Skeletal muscle cell (primary cell): ENCODE results near the gene ABCG4.
"Not testable (repeated sequence)": the region's sequence is repeated elsewhere in the genome, so short reads cannot be mapped to it uniquely, and the experiment has no call there.

Experiments
- DNase-seq: peaks from one replicate; pipeline ENCODE4 v3.0.0-alpha.2; 2010; ENCODE audit warnings: low read depth
- H3K4me3 ChIP-seq: 2 replicates; pipeline ENCODE4 v1.5.1; 2011; ENCODE audit warnings: low read depth, mild to moderate bottlenecking, control low read depth, low read length, moderate library complexity

The ABCG4 gene

GRCh38 chr11:119178166-119178680 lies 29.4 kb downstream of the ABCG4 start:
- H3K4me3 ChIP-seq: no peak overlapping the region
- no peak for DNase-seq

- H3K4me3 ChIP-seq: no peak overlapping the region
- no peak for DNase-seq
Measured at GRCh38 chr11:119179342-119179741, 30.5 kb downstream of the ABCG4 start.

GRCh38 chr11:119179983-119180382 lies 31.1 kb downstream of the ABCG4 start:
- no peak overlapping the region for H3K4me3 ChIP-seq

GRCh38 chr11:119180729-119181676 lies 32.2 kb downstream of the ABCG4 start:
- no peak overlapping the region for H3K4me3 ChIP-seq

More at GRCh38 chr11:119179983-119180382, 31.1 kb downstream of the ABCG4 start:
- no peak for DNase-seq

GRCh38 chr11:119181677-119182412 lies 33.0 kb downstream of the ABCG4 start:
- H3K4me3 ChIP-seq: no peak overlapping the region
- DNase-seq: no peak

More at GRCh38 chr11:119180729-119181676, 32.2 kb downstream of the ABCG4 start:
- DNase-seq: no peak

- H3K4me3 ChIP-seq, DNase-seq: not testable (repeated sequence)
Measured at GRCh38 chr11:119184399-119184798, 35.5 kb downstream of the ABCG4 start.

GRCh38 chr11:119185981-119186634 lies 37.3 kb downstream of the ABCG4 start:
- H3K4me3 ChIP-seq: no peak overlapping the region
- DNase-seq: no peak

GRCh38 chr11:119187123-119187892 lies 38.5 kb downstream of the ABCG4 start:
- DNase-seq: no peak
- H3K4me3 ChIP-seq: no peak overlapping the region

- no peak for DNase-seq
Measured at GRCh38 chr11:119188067-119188466, 39.2 kb downstream of the ABCG4 start.

GRCh38 chr11:119188887-119189286 lies 40.0 kb downstream of the ABCG4 start:
- no peak for DNase-seq
- no peak overlapping the region for H3K4me3 ChIP-seq

More at GRCh38 chr11:119188067-119188466, 39.2 kb downstream of the ABCG4 start:
- H3K4me3 ChIP-seq: no peak overlapping the region

- no peak overlapping the region for H3K4me3 ChIP-seq
- DNase-seq: no peak
Measured at GRCh38 chr11:119189393-119189792, 40.5 kb downstream of the ABCG4 start.

GRCh38 chr11:119190531-119190930 lies 41.7 kb downstream of the ABCG4 start:
- DNase-seq: no peak
- no peak overlapping the region for H3K4me3 ChIP-seq

GRCh38 chr11:119191265-119191664 lies 42.4 kb downstream of the ABCG4 start:
- not testable (repeated sequence) for DNase-seq, H3K4me3 ChIP-seq

GRCh38 chr11:119192111-119192510 lies 43.3 kb downstream of the ABCG4 start:
- H3K4me3 ChIP-seq: no peak overlapping the region
- DNase-seq: no peak

- no peak overlapping the region for H3K4me3 ChIP-seq
- no peak for DNase-seq
Measured at GRCh38 chr11:119193001-119193400, 44.1 kb downstream of the ABCG4 start.

- no peak for DNase-seq
- H3K4me3 ChIP-seq: no peak overlapping the region
Measured at GRCh38 chr11:119193626-119194025, 44.8 kb downstream of the ABCG4 start.

- no peak for DNase-seq
- H3K4me3 ChIP-seq: no peak overlapping the region
Measured at GRCh38 chr11:119194811-119195440, 46.1 kb downstream of the ABCG4 start.

- no peak for DNase-seq
- H3K4me3 ChIP-seq: no peak overlapping the region
Measured at GRCh38 chr11:119195680-119196079, 46.8 kb downstream of the ABCG4 start.
